HepG2 (cell line): ENCODE data around the gene NEDD4L. TPM values are rescaled to one million over a fixed set of nuclear protein-coding genes. Genes with fewer than 3 reads are reported as not detected.
A peak's percentile ranks its signal among the peaks of the same experiment; 100 is the strongest.

Source experiments
- FOXA3 ChIP-seq: IDR thresholded peaks from 2 replicates; pipeline ENCODE4 v1.6.1; 2016; ENCODE audit warnings: missing genetic modification reagents, missing compliant biosample characterization
- FOXJ3 ChIP-seq: sonication (generic); formaldehyde crosslinking; IDR thresholded peaks from 2 replicates; pipeline ENCODE4 v1.4.0; 2020; ENCODE audit warnings: missing genetic modification reagents, mild to moderate bottlenecking, borderline replicate concordance
- HNF4A ChIP-seq: sonication (generic); formaldehyde crosslinking; IDR thresholded peaks from 2 replicates; pipeline ENCODE4 v1.4.0; 2020; ENCODE audit warnings: missing genetic modification reagents
- JUN ChIP-seq: sonication (generic); formaldehyde crosslinking; IDR thresholded peaks from 2 replicates; pipeline ENCODE4 v1.4.0; 2020; ENCODE audit warnings: mild to moderate bottlenecking, missing genetic modification reagents
- JUNB ChIP-seq: sonication (generic); formaldehyde crosslinking; IDR thresholded peaks from 2 replicates; pipeline ENCODE4 v1.8.0; 2022; ENCODE audit warnings: missing genetic modification reagents, mild to moderate bottlenecking, borderline replicate concordance
- KMT2A ChIP-seq: sonication (generic); formaldehyde crosslinking; IDR thresholded peaks from 2 replicates; pipeline ENCODE4 v1.4.0; 2020; ENCODE audit warnings: missing genetic modification reagents
- NAIF1 ChIP-seq: sonication (generic); formaldehyde crosslinking; IDR thresholded peaks from 2 replicates; pipeline ENCODE4 v1.5.0; 2020; ENCODE audit warnings: mild to moderate bottlenecking, missing genetic modification reagents, borderline replicate concordance
- NCOA2 ChIP-seq: sonication (generic); formaldehyde crosslinking; IDR thresholded peaks from 2 replicates; pipeline ENCODE4 v1.8.0; 2022; ENCODE audit warnings: inconsistent platforms
- NCOA5 ChIP-seq: sonication (generic); formaldehyde crosslinking; IDR thresholded peaks from 2 replicates; pipeline ENCODE4 v1.4.0; 2020; ENCODE audit warnings: missing genetic modification reagents
- NFATC3 ChIP-seq: sonication (generic); formaldehyde crosslinking; IDR thresholded peaks from 2 replicates; pipeline ENCODE4 v1.5.1; 2020; ENCODE audit warnings: mild to moderate bottlenecking, missing genetic modification reagents
- PRPF4 ChIP-seq: fragments of 200-400 bp; formaldehyde crosslinking; IDR thresholded peaks from 2 replicates; pipeline ENCODE4 v1.6.1; 2016; ENCODE audit warnings: low read length, low read depth; ENCODE audit not compliant: poor library complexity, severe bottlenecking
- SCMH1 ChIP-seq: sonication (generic); formaldehyde crosslinking; IDR thresholded peaks from 2 replicates; pipeline ENCODE4 v1.9.0; 2021; ENCODE audit warnings: missing genetic modification reagents, mild to moderate bottlenecking, borderline replicate concordance
- SIN3A ChIP-seq: IDR thresholded peaks from 2 replicates; pipeline ENCODE4 v1.6.1; 2011; ENCODE audit warnings: low read depth, mild to moderate bottlenecking, control low read depth, low read length, borderline replicate concordance
- SKI ChIP-seq: fragments of 450-650 bp; IDR thresholded peaks from one replicate; pipeline ENCODE4 v1.6.1; 2018; ENCODE audit warnings: mild to moderate bottlenecking; ENCODE audit not compliant: partially characterized antibody
- TOPORS ChIP-seq: sonication (generic); formaldehyde crosslinking; IDR thresholded peaks from 2 replicates; pipeline ENCODE4 v1.8.0; 2023; ENCODE audit warnings: mild to moderate bottlenecking, missing genetic modification reagents
- ZBTB26 ChIP-seq: IDR thresholded peaks from 2 replicates; pipeline ENCODE4 v1.6.1; 2016; ENCODE audit warnings: missing compliant biosample characterization, missing genetic modification reagents, borderline replicate concordance
- ZKSCAN5 ChIP-seq: sonication (generic); formaldehyde crosslinking; IDR thresholded peaks from 2 replicates; pipeline ENCODE4 v1.5.1; 2020; ENCODE audit warnings: mild to moderate bottlenecking, missing genetic modification reagents
- ZNF589 ChIP-seq: sonication (generic); formaldehyde crosslinking; conservative IDR thresholded peaks from 2 replicates; pipeline ENCODE4 v1.8.0; 2022; ENCODE audit warnings: mild to moderate bottlenecking, moderate library complexity, missing genetic modification reagents
- ZNF614 ChIP-seq: IDR thresholded peaks from 2 replicates; pipeline ENCODE4 v1.6.1; 2018; ENCODE audit warnings: missing biosample characterization, missing genetic modification reagents, inconsistent platforms, borderline replicate concordance
- ZSCAN5A ChIP-seq: sonication (generic); formaldehyde crosslinking; IDR thresholded peaks from 2 replicates; pipeline ENCODE4 v1.8.0; 2022; ENCODE audit warnings: mild to moderate bottlenecking, missing genetic modification reagents, borderline replicate concordance
- polyA plus RNA-seq, 8 experiments: library from polyadenylated mRNA; depleted of rRNA in 3 of 8; stranded (reverse) in 7 of 8; unstranded in 1 of 8; fragments of >200 nt; fragmentation: Illumina TruSeq in 4 of 8; extraction: Trizol in 4 of 8; gene quantifications; 2 replicates each; pipeline versions ENCODE4 v1.2.1 to v1.2.3, GENCODE V29; 2011 to 2016; ENCODE audit warnings: low read depth in 4 of 8, missing spikeins in 1 of 8, mixed read lengths in 1 of 8; ENCODE audit not compliant: insufficient read depth in 1 of 8
- total RNA-seq, 5 experiments: library from RNA; depleted of rRNA; stranded (reverse); fragments of >200 nt; fragmentation: Illumina TruSeq; extraction: Trizol; gene quantifications; 2 replicates each; pipeline ENCODE4 v1.2.3, GENCODE V29; 2016; ENCODE audit warnings: low read depth in 1 of 5
- TF ChIP-seq, protein P1 (sequence below): IDR thresholded peaks from 2 replicates; pipeline ENCODE4 v1.6.1; 2016; ENCODE audit warnings: missing compliant biosample characterization, missing genetic modification reagents, borderline replicate concordance
- TF ChIP-seq, protein P2 (sequence below): sonication (generic); formaldehyde crosslinking; IDR thresholded peaks from 2 replicates; pipeline ENCODE4 v1.4.0; 2020; ENCODE audit warnings: missing genetic modification reagents
- TF ChIP-seq, protein P3 (sequence below): sonication (generic); formaldehyde crosslinking; conservative IDR thresholded peaks from 2 replicates; pipeline ENCODE4 v1.8.1; 2023; ENCODE audit warnings: missing genetic modification reagents

The NEDD4L gene
- total and polyA plus RNA-seq, 2 of the 13 experiments (the other 11 are each of a cell fraction or from before 2014, with no cell fraction given): 168 to 390 TPM

DNA sequence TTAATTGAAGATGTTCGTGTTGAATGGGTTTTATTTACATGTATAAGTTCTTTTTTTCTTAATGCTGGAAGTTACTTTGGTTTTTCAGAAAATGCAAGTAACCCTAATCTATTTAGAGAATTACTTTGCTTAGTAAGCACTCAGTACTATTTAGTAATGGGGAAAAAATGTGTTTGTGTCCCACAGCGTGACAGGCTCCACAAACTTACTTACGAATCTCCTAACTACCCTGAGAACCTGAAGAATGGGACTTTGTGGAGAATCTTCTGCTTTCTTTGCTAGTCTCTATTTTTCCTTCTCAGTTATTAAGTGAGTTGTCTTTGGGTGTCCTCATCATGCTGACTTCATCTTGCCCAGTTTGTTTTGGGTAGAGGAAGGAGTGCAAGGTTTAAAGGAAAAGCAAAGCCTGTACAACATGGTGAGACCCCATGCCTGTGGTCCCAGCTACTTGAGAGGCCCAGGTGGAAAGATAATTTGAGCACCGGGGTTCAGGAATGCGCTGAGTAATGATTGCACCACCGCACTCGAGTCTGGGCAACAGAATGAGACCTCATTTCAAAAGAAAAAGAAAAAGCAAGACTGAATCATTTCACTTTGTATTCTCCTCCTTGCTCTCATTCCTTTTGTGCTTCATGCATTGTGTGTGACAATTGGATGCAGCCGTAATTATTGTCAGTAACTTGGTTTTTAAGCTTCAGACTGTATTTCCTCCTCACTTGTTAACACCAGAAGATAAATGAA lies 10.2 kb downstream of the NEDD4L start (continued):
- TF ChIP-seq, protein P1, sequence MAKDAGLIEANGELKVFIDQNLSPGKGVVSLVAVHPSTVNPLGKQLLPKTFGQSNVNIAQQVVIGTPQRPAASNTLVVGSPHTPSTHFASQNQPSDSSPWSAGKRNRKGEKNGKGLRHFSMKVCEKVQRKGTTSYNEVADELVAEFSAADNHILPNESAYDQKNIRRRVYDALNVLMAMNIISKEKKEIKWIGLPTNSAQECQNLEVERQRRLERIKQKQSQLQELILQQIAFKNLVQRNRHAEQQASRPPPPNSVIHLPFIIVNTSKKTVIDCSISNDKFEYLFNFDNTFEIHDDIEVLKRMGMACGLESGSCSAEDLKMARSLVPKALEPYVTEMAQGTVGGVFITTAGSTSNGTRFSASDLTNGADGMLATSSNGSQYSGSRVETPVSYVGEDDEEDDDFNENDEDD: no peak
- TF ChIP-seq SIN3A (no peak), TOPORS (no peak), JUNB (no peak), JUN (no peak), KMT2A (no peak), ZNF614 (CRISPR knock-in tag) (no peak), FOXA3 (peak; percentile 42; the same call in 1 of the 2 replicates), ZKSCAN5 (CRISPR knock-in tag) (no peak), NCOA2 (CRISPR knock-in tag) (0 out of 2 replicates have a peak, but pooled peaks have one; percentile 20), ZSCAN5A (CRISPR knock-in tag) (no peak), HNF4A (CRISPR knock-in tag) (peak; percentile 32; the same call in 1 of the 2 replicates), PRPF4 (no peak), SCMH1 (CRISPR knock-in tag) (no peak), ZBTB26 (CRISPR knock-in tag) (no peak), ZNF589 (no peak), NFATC3 (CRISPR knock-in tag) (no peak), FOXJ3 (CRISPR knock-in tag) (peak; percentile 46; the same call in 1 of the 2 replicates), SKI (no peak), NCOA5 (CRISPR knock-in tag) (no peak), NAIF1 (CRISPR knock-in tag) (no peak)
- TF ChIP-seq, protein P2, sequence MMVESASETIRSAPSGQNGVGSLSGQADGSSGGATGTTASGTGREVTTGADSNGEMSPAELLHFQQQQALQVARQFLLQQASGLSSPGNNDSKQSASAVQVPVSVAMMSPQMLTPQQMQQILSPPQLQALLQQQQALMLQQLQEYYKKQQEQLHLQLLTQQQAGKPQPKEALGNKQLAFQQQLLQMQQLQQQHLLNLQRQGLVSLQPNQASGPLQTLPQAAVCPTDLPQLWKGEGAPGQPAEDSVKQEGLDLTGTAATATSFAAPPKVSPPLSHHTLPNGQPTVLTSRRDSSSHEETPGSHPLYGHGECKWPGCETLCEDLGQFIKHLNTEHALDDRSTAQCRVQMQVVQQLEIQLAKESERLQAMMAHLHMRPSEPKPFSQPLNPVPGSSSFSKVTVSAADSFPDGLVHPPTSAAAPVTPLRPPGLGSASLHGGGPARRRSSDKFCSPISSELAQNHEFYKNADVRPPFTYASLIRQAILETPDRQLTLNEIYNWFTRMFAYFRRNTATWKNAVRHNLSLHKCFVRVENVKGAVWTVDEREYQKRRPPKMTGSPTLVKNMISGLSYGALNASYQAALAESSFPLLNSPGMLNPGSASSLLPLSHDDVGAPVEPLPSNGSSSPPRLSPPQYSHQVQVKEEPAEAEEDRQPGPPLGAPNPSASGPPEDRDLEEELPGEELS (CRISPR knock-in tag): peak; percentile 47; the same call in 1 of the 2 replicates
- TF ChIP-seq, protein P3, sequence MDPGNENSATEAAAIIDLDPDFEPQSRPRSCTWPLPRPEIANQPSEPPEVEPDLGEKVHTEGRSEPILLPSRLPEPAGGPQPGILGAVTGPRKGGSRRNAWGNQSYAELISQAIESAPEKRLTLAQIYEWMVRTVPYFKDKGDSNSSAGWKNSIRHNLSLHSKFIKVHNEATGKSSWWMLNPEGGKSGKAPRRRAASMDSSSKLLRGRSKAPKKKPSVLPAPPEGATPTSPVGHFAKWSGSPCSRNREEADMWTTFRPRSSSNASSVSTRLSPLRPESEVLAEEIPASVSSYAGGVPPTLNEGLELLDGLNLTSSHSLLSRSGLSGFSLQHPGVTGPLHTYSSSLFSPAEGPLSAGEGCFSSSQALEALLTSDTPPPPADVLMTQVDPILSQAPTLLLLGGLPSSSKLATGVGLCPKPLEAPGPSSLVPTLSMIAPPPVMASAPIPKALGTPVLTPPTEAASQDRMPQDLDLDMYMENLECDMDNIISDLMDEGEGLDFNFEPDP (CRISPR knock-in tag): no peak
